Cardiac muscle cell (in vitro differentiated cells and primary cell): ENCODE data around the gene FAAH2. TPM values are rescaled to one million over a fixed set of nuclear protein-coding genes. Genes with fewer than 3 reads are reported as not detected.

Source experiments
- DNase-seq, 2 donors: peaks; one replicate each; pipeline versions ENCODE4 v3.0.0 to v3.0.0-alpha.2; 2010 to 2017; ENCODE audit warnings: low read depth in 1 of 2, low spot score in 1 of 2
- H3K27ac ChIP-seq: fragments of 200-600 bp; sonication (generic); 2 replicates; pipeline ENCODE4 v1.5.1; 2016
- H3K27me3 ChIP-seq: fragments of 200-600 bp; sonication (generic); 2 replicates; pipeline ENCODE4 v1.6.0; 2016; ENCODE audit warnings: control low read depth
- H3K36me3 ChIP-seq: fragments of 200-600 bp; sonication (generic); 2 replicates; pipeline ENCODE4 v1.5.1; 2016; ENCODE audit warnings: control low read depth
- H3K4me1 ChIP-seq: fragments of 200-600 bp; sonication (generic); 2 replicates; pipeline ENCODE4 v1.8.1; 2017; ENCODE audit warnings: low read depth, mild to moderate bottlenecking, mixed run types
- H3K4me3 ChIP-seq: fragments of 200-600 bp; sonication (generic); 2 replicates; pipeline ENCODE4 v1.5.1; 2016; ENCODE audit warnings: mild to moderate bottlenecking
- H3K9me3 ChIP-seq: fragments of 200-600 bp; sonication (generic); 2 replicates; pipeline ENCODE4 v1.5.1; 2017; ENCODE audit warnings: low read depth, mild to moderate bottlenecking, control low read depth
- CTCF ChIP-seq: IDR thresholded peaks from 2 replicates; pipeline ENCODE4 v1.5.1; 2012; ENCODE audit warnings: low read depth, mild to moderate bottlenecking, low read length
- polyA plus RNA-seq: library from polyadenylated mRNA; unstranded; fragments of >200 nt; fragmentation: Nextera tagmentation; extraction: Ambion mirVana; gene quantifications from 2 replicates; pipeline ENCODE4 v1.2.1, GENCODE V29; 2016
- total RNA-seq: library from RNA; depleted of rRNA; stranded (reverse); fragments of >200 nt; gene quantifications from 2 replicates; pipeline ENCODE4 v1.2.3, GENCODE V29; 2016

FAAH2 gene
- total RNA-seq (1.5 and 4.4 TPM in 2 replicates), polyA plus RNA-seq (2.0 and 3.6 TPM in 2 replicates)

- no peak for TF ChIP-seq CTCF
- Histone ChIP-seq H3K27ac (no peak within 1 kb of the TSS), H3K27me3 (no peaks in the 10 kb centered on the region), H3K36me3 (no peaks in the 10 kb centered on the region), H3K4me3 (peak within 1 kb of the TSS; percentile 33), H3K4me1 (no peaks in the 10 kb centered on the region), H3K9me3 (no peaks in the 10 kb centered on the region)
- DNase-seq: peak in 1 of 2 donors; percentile 10
Measured at GRCh38 chrX:57286507-57287251, at the start of gene FAAH2. TSS of gene FAAH2 (plus strand) at chrX:57286706. CDS start at chrX:57286826, 120 bp downstream.

GRCh38 chrX:57241967-57242366, 44.5 kb upstream of the FAAH2 start:
- no peak for DNase-seq
- no peak for TF ChIP-seq CTCF
- Histone ChIP-seq H3K4me3 (no peak overlapping the region), H3K9me3 (no peaks in the 10 kb centered on the region), H3K27me3 (no peaks in the 10 kb centered on the region), H3K27ac (no peak overlapping the region), H3K36me3 (no peaks in the 10 kb centered on the region), H3K4me1 (no peaks in the 10 kb centered on the region)

GRCh38 chrX:57251965-57252364, 34.5 kb upstream of the FAAH2 start:
- no peak for DNase-seq
- Histone ChIP-seq H3K27me3 (no peaks in the 10 kb centered on the region), H3K27ac (no peak overlapping the region), H3K4me1 (no peaks in the 10 kb centered on the region), H3K4me3 (no peak overlapping the region), H3K36me3 (no peaks in the 10 kb centered on the region), H3K9me3 (no peaks in the 10 kb centered on the region)
- TF ChIP-seq CTCF: no peak

GRCh38 chrX:57265126-57265525, 21.4 kb upstream of the FAAH2 start:
- Histone ChIP-seq H3K27ac (no peak overlapping the region), H3K27me3 (no peaks in the 10 kb centered on the region), H3K9me3 (no peaks in the 10 kb centered on the region), H3K36me3 (no peaks in the 10 kb centered on the region), H3K4me3 (no peak overlapping the region), H3K4me1 (no peaks in the 10 kb centered on the region)
- no peak for DNase-seq
- no peak for TF ChIP-seq CTCF

- no peak for DNase-seq
- H3K36me3 ChIP-seq: no peaks in the 10 kb centered on the region
- H3K9me3 ChIP-seq: no peaks in the 10 kb centered on the region
- no peaks in the 10 kb centered on the region for H3K27me3 ChIP-seq
- H3K4me3 ChIP-seq: no peak overlapping the region
- H3K4me1 ChIP-seq: no peaks in the 10 kb centered on the region
- H3K27ac ChIP-seq: no peak overlapping the region
- TF ChIP-seq CTCF: no peak
Measured at GRCh38 chrX:57266275-57266674, 20.2 kb upstream of the FAAH2 start.
